ENCODE data around the gene PRPH. TPM values are rescaled to one million over a fixed set of nuclear protein-coding genes. Genes with fewer than 3 reads are reported as not detected.

PRPH gene
- total and polyA plus RNA-seq, 9 of the 15 experiments (the other 6 are each of a cell fraction or from before 2014, with no cell fraction given), result 0.27 to 1.9 (median 1.3) TPM; not detected in 1

DNA sequence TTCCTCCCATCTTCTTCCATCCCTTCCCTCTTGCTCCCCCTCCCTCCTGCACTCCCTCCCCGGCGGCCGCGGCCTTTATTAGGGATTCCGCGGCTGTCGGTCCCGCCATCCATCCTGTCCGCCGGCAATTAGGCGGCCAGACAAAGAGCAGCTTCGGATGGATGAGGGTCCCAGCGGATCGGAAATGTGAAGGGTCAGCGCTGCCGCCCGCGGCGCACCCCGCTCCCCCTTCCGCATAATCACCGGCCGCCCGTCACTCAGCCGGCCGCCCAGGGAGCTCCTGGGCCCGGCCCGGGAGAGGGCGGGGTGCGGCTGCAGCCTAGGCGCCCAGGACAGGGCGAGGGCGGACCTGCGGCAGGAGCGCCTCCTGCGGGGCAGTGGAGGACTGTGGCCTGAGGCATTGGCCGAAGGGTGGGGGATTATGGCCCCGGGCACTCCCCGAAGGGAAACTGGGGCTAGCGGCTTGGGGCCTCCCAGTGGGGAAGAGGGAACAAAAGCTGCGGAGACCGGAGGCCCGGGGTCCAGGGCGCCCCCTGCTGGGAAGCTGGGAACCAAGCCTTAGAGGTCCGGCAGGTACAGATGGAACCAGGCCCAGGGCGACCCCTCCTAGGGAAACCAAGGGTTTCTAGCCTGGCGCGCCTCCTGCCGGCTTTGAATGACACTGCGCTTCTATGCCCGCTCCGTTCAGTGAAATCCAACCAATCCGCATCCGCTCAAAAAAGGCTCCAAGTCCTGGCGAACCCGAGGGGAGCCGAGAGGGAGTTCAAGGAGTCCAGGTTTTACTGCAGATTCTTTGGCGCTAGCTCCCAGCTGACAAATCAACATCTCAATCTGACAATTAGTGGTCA lies 47.3 kb downstream of the PRPH start (continued):
- TF ChIP-seq, protein P1, sequence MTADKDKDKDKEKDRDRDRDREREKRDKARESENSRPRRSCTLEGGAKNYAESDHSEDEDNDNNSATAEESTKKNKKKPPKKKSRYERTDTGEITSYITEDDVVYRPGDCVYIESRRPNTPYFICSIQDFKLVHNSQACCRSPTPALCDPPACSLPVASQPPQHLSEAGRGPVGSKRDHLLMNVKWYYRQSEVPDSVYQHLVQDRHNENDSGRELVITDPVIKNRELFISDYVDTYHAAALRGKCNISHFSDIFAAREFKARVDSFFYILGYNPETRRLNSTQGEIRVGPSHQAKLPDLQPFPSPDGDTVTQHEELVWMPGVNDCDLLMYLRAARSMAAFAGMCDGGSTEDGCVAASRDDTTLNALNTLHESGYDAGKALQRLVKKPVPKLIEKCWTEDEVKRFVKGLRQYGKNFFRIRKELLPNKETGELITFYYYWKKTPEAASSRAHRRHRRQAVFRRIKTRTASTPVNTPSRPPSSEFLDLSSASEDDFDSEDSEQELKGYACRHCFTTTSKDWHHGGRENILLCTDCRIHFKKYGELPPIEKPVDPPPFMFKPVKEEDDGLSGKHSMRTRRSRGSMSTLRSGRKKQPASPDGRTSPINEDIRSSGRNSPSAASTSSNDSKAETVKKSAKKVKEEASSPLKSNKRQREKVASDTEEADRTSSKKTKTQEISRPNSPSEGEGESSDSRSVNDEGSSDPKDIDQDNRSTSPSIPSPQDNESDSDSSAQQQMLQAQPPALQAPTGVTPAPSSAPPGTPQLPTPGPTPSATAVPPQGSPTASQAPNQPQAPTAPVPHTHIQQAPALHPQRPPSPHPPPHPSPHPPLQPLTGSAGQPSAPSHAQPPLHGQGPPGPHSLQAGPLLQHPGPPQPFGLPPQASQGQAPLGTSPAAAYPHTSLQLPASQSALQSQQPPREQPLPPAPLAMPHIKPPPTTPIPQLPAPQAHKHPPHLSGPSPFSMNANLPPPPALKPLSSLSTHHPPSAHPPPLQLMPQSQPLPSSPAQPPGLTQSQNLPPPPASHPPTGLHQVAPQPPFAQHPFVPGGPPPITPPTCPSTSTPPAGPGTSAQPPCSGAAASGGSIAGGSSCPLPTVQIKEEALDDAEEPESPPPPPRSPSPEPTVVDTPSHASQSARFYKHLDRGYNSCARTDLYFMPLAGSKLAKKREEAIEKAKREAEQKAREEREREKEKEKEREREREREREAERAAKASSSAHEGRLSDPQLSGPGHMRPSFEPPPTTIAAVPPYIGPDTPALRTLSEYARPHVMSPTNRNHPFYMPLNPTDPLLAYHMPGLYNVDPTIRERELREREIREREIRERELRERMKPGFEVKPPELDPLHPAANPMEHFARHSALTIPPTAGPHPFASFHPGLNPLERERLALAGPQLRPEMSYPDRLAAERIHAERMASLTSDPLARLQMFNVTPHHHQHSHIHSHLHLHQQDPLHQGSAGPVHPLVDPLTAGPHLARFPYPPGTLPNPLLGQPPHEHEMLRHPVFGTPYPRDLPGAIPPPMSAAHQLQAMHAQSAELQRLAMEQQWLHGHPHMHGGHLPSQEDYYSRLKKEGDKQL (CRISPR knock-in tag; IDR thresholded peaks at IDR 0.05; ENCODE audit: borderline replicate concordance), result no peak
- TF ChIP-seq XRCC3 (IDR thresholded peaks at IDR 0.05) (no peak), RAD51 (IDR thresholded peaks at IDR 0.05; ENCODE audit: borderline replicate concordance, low read depth) (no peak), CEBPB (tag; IDR thresholded peaks at IDR 0.05) (no peak), LEF1 (IDR thresholded peaks at IDR 0.05) (no peak), FOXJ3 (CRISPR knock-in tag; IDR thresholded peaks at IDR 0.05) (no peak), NCOA6 (IDR thresholded peaks at IDR 0.05) (no peak), NFIC (IDR thresholded peaks at IDR 0.05) (0 out of 2 replicates have a peak, but pooled peaks have one; percentile 21), POLR3G (IDR thresholded peaks at IDR 0.05; ENCODE audit: extremely low read depth, insufficient read length, insufficient replicate concordance) (no peak), RBM14 (IDR thresholded peaks at IDR 0.05; ENCODE audit: borderline replicate concordance, insufficient read depth, low read depth, low read length) (no peak), ZNF583 (CRISPR knock-in tag; IDR thresholded peaks at IDR 0.05) (no peak), JUND (IDR thresholded peaks at IDR 0.05; ENCODE audit: borderline replicate concordance, low read depth, low read length) (peak; percentile 71), JUND (tag; IDR thresholded peaks at IDR 0.05; ENCODE audit: borderline replicate concordance, low read depth, low read length) (no peak; the same call in 2 of the 3 replicates), KLF6 (CRISPR knock-in tag; IDR thresholded peaks at IDR 0.05; ENCODE audit: borderline replicate concordance) (no peak)
- TF ChIP-seq, protein P2, sequence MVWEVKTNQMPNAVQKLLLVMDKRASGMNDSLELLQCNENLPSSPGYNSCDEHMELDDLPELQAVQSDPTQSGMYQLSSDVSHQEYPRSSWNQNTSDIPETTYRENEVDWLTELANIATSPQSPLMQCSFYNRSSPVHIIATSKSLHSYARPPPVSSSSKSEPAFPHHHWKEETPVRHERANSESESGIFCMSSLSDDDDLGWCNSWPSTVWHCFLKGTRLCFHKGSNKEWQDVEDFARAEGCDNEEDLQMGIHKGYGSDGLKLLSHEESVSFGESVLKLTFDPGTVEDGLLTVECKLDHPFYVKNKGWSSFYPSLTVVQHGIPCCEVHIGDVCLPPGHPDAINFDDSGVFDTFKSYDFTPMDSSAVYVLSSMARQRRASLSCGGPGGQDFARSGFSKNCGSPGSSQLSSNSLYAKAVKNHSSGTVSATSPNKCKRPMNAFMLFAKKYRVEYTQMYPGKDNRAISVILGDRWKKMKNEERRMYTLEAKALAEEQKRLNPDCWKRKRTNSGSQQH (CRISPR knock-in tag; IDR thresholded peaks at IDR 0.05), result no peak
- TF ChIP-seq, protein P3, sequence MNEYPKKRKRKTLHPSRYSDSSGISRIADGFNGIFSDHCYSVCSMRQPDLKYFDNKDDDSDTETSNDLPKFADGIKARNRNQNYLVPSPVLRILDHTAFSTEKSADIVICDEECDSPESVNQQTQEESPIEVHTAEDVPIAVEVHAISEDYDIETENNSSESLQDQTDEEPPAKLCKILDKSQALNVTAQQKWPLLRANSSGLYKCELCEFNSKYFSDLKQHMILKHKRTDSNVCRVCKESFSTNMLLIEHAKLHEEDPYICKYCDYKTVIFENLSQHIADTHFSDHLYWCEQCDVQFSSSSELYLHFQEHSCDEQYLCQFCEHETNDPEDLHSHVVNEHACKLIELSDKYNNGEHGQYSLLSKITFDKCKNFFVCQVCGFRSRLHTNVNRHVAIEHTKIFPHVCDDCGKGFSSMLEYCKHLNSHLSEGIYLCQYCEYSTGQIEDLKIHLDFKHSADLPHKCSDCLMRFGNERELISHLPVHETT (CRISPR knock-in tag; conservative IDR thresholded peaks at IDR 0.05 in 1 of 2, IDR thresholded peaks at IDR 0.05 in 1 of 2), result no peak

Data from K562 (cell line).